Embryonic facial prominence (tissue), 1 donor: ENCODE measurements around the gene SLC25A26.
"Not testable (repeated sequence)": the region's sequence is repeated elsewhere in the genome, so short reads cannot be mapped to it uniquely, and the experiment has no call there.

Source experiments
- DNase-seq: peaks from one replicate; pipeline ENCODE4 v3.0.0-alpha.2; 2016; ENCODE audit errors: extremely low spot score

SLC25A26 gene

GRCh38 chr3:66409771-66410754 is 189.3 kb downstream of the SLC25A26 start:
- no peak for DNase-seq

GRCh38 chr3:66410976-66411375 is 190.2 kb downstream of the SLC25A26 start:
- no peak for DNase-seq

GRCh38 chr3:66411474-66411873 is 190.7 kb downstream of the SLC25A26 start:
- DNase-seq, result no peak

- DNase-seq, result no peak
These were observed 191.4 kb downstream of the SLC25A26 start for GRCh38 chr3:66411961-66412887.

GRCh38 chr3:66413151-66413751 is 192.4 kb downstream of the SLC25A26 start:
- DNase-seq, result no peak

GRCh38 chr3:66414846-66415245 is 194.0 kb downstream of the SLC25A26 start:
- no peak for DNase-seq

GRCh38 chr3:66415867-66416428 is 195.1 kb downstream of the SLC25A26 start:
- DNase-seq, result no peak

GRCh38 chr3:66416556-66417304 is 195.9 kb downstream of the SLC25A26 start:
- DNase-seq, result no peak

GRCh38 chr3:66418475-66418931 is 197.7 kb downstream of the SLC25A26 start:
- DNase-seq, result no peak

GRCh38 chr3:66419036-66419435 is 198.2 kb downstream of the SLC25A26 start:
- no peak for DNase-seq

GRCh38 chr3:66421144-66421543 is 200.3 kb downstream of the SLC25A26 start:
- not testable (repeated sequence) for DNase-seq

- not testable (repeated sequence) for DNase-seq
These were observed 201.1 kb downstream of the SLC25A26 start for GRCh38 chr3:66421893-66422292.

GRCh38 chr3:66423791-66424190 is 203.0 kb downstream of the SLC25A26 start:
- DNase-seq, result no peak

GRCh38 chr3:66425032-66425431 is 204.2 kb downstream of the SLC25A26 start:
- DNase-seq, result no peak

GRCh38 chr3:66425576-66426114 is 204.8 kb downstream of the SLC25A26 start:
- no peak for DNase-seq

- no peak for DNase-seq
These were observed 205.3 kb downstream of the SLC25A26 start for GRCh38 chr3:66426135-66426534.

- DNase-seq, result no peak
These were observed 206.6 kb downstream of the SLC25A26 start for GRCh38 chr3:66427352-66427751.

GRCh38 chr3:66427951-66428474 is 207.2 kb downstream of the SLC25A26 start:
- DNase-seq, result no peak
